GM12891 (cell line): ENCODE measurements around the gene IQSEC3.
"Not testable (repeated sequence)": the region's sequence is repeated elsewhere in the genome, so short reads cannot be mapped to it uniquely, and the experiment has no call there.

Source experiments
- PAX5 ChIP-seq: IDR thresholded peaks from 2 replicates; pipeline ENCODE4 v1.6.1; 2011; ENCODE audit warnings: low read length, moderate library complexity, mild to moderate bottlenecking; ENCODE audit not compliant: insufficient read depth, severe bottlenecking
- POLR2A ChIP-seq: IDR thresholded peaks from 2 replicates; pipeline ENCODE4 v1.6.1; 2011; ENCODE audit warnings: low read depth, low read length, control low read depth
- POLR2AphosphoS5 ChIP-seq: IDR thresholded peaks from 2 replicates; pipeline ENCODE4 v1.6.1; 2011; ENCODE audit warnings: low read depth, low read length, control low read depth
- SPI1 ChIP-seq: IDR thresholded peaks from 2 replicates; pipeline ENCODE4 v1.6.1; 2011; ENCODE audit warnings: low read depth, low read length, control low read depth
- TAF1 ChIP-seq: IDR thresholded peaks from 2 replicates; pipeline ENCODE4 v1.6.1; 2011; ENCODE audit warnings: low read depth, low read length, control low read depth

GRCh38 chr12:18821-19567, 47.6 kb upstream of the IQSEC3 start:
- not testable (repeated sequence) for TF ChIP-seq SPI1, POLR2A, TAF1, POLR2AphosphoS5, PAX5
